ENCODE data around the gene AFAP1.

Gene AFAP1

GRCh38 chr4:7758476-7758875 is 181.2 kb downstream of the AFAP1 start:
- no peak overlapping the region for H2AK5ac ChIP-seq (ENCODE audit: low read length)
- H3K79me1 ChIP-seq (ENCODE audit: low read length): no peaks in the 10 kb centered on the region
- peaks cover 4 to 6% of the 10 kb centered on the region in 2 experiments for H3K4me1 ChIP-seq (ENCODE audit: control insufficient read depth in 1 of 2, insufficient read depth in 2 of 2, low read length in 2 of 2)
- H3K9me3 ChIP-seq (ENCODE audit: insufficient read depth, low read depth, low read length): no peaks in the 10 kb centered on the region
- no peaks in the 10 kb centered on the region for H3K79me2 ChIP-seq (ENCODE audit: control insufficient read depth, insufficient read depth, low read length, poor library complexity)
- peaks cover 29 to 39% of the 10 kb centered on the region in 2 experiments for H3K36me3 ChIP-seq (ENCODE audit: control insufficient read depth in 1 of 2, insufficient read depth in 2 of 2, low read length in 2 of 2)
- no CpG with 5 or more reads among the region's 11 CpGs for WGBS (ENCODE audit: extremely low coverage, insufficient coverage, insufficient read length)
- no peaks in the 10 kb centered on the region for H3K27me3 ChIP-seq (ENCODE audit: insufficient read depth, low read length)
- no peak overlapping the region for H2BK5ac ChIP-seq (ENCODE audit: low read depth, low read length, poor library complexity)
- no peak overlapping the region for H3K27ac ChIP-seq (ENCODE audit: low read depth, low read length)
- H4K91ac ChIP-seq (ENCODE audit: low read depth, low read length): no peak overlapping the region
- H3K4ac ChIP-seq (ENCODE audit: low read depth, low read length): no peak overlapping the region
- H4K8ac ChIP-seq (ENCODE audit: low read depth, low read length): no peak overlapping the region
- no peak overlapping the region for H3K9ac ChIP-seq (ENCODE audit: low read length)
- no peak overlapping the region for H3K18ac ChIP-seq (ENCODE audit: low read length)
- no peak overlapping the region for H3K4me2 ChIP-seq (ENCODE audit: low read length)
- H2BK12ac ChIP-seq (ENCODE audit: low read length): no peak overlapping the region
- no peak overlapping the region for H2AFZ ChIP-seq (ENCODE audit: insufficient read depth, low read length, poor library complexity)
- no peak overlapping the region for H3K14ac ChIP-seq (ENCODE audit: low read length)
- H4K12ac ChIP-seq (ENCODE audit: low read depth, low read length): no peak overlapping the region
- no peak overlapping the region for H3K23ac ChIP-seq (ENCODE audit: low read length)
- no peak overlapping the region for H3K4me3 ChIP-seq (ENCODE audit: low read depth, low read length)
- no peak for DNase-seq
- H2BK120ac ChIP-seq (ENCODE audit: insufficient read depth, low read length, poor library complexity): no peak overlapping the region

GRCh38 chr4:7757501-7758471 is 181.9 kb downstream of the AFAP1 start:
- H3K18ac ChIP-seq (ENCODE audit: low read length): no peak overlapping the region
- no peak for DNase-seq
- no peak overlapping the region for H3K9ac ChIP-seq (ENCODE audit: low read length)
- WGBS (ENCODE audit: extremely low coverage, insufficient coverage, insufficient read length): no CpG with 5 or more reads among the region's 22 CpGs
- no peaks in the 10 kb centered on the region for H3K27me3 ChIP-seq (ENCODE audit: insufficient read depth, low read length)
- H2BK5ac ChIP-seq (ENCODE audit: low read depth, low read length, poor library complexity): no peak overlapping the region
- H4K12ac ChIP-seq (ENCODE audit: low read depth, low read length): no peak overlapping the region
- no peak overlapping the region for H2AFZ ChIP-seq (ENCODE audit: insufficient read depth, low read length, poor library complexity)
- H3K79me1 ChIP-seq (ENCODE audit: low read length): no peaks in the 10 kb centered on the region
- no peak overlapping the region for H3K14ac ChIP-seq (ENCODE audit: low read length)
- H3K79me2 ChIP-seq (ENCODE audit: control insufficient read depth, insufficient read depth, low read length, poor library complexity): no peaks in the 10 kb centered on the region
- H3K4ac ChIP-seq (ENCODE audit: low read depth, low read length): no peak overlapping the region
- H3K36me3 ChIP-seq (ENCODE audit: control insufficient read depth in 1 of 2, insufficient read depth in 2 of 2, low read length in 2 of 2): peaks cover 24 to 35% of the 10 kb centered on the region in 2 experiments
- no peak overlapping the region for H3K27ac ChIP-seq (ENCODE audit: low read depth, low read length)
- no peak overlapping the region for H4K8ac ChIP-seq (ENCODE audit: low read depth, low read length)
- H2BK12ac ChIP-seq (ENCODE audit: low read length): no peak overlapping the region
- peaks cover 0 to 3% of the 10 kb centered on the region in 2 experiments for H3K4me1 ChIP-seq (ENCODE audit: control insufficient read depth in 1 of 2, insufficient read depth in 2 of 2, low read length in 2 of 2)
- H3K4me3 ChIP-seq (ENCODE audit: low read depth, low read length): no peak overlapping the region
- H2BK120ac ChIP-seq (ENCODE audit: insufficient read depth, low read length, poor library complexity): no peak overlapping the region
- no peak overlapping the region for H3K23ac ChIP-seq (ENCODE audit: low read length)
- no peak overlapping the region for H4K91ac ChIP-seq (ENCODE audit: low read depth, low read length)
- no peak overlapping the region for H3K4me2 ChIP-seq (ENCODE audit: low read length)
- no peak overlapping the region for H2AK5ac ChIP-seq (ENCODE audit: low read length)
- H3K9me3 ChIP-seq (ENCODE audit: insufficient read depth, low read depth, low read length): no peaks in the 10 kb centered on the region

GRCh38 chr4:7756561-7757355 is 182.9 kb downstream of the AFAP1 start:
- Histone ChIP-seq H2BK120ac (ENCODE audit: insufficient read depth, low read length, poor library complexity) (no peak overlapping the region), H3K79me2 (ENCODE audit: control insufficient read depth, insufficient read depth, low read length, poor library complexity) (no peaks in the 10 kb centered on the region), H3K27ac (ENCODE audit: low read depth, low read length) (no peak overlapping the region), H2BK12ac (ENCODE audit: low read length) (no peak overlapping the region), H2AFZ (ENCODE audit: insufficient read depth, low read length, poor library complexity) (no peak overlapping the region), H3K4me2 (ENCODE audit: low read length) (no peak overlapping the region), H2BK5ac (ENCODE audit: low read depth, low read length, poor library complexity) (no peak overlapping the region), H3K79me1 (ENCODE audit: low read length) (no peaks in the 10 kb centered on the region), H3K27me3 (ENCODE audit: insufficient read depth, low read length) (no peaks in the 10 kb centered on the region), H4K8ac (ENCODE audit: low read depth, low read length) (no peak overlapping the region), H3K9me3 (ENCODE audit: insufficient read depth, low read depth, low read length) (no peaks in the 10 kb centered on the region), H3K36me3 (ENCODE audit: control insufficient read depth in 1 of 2, insufficient read depth in 2 of 2, low read length in 2 of 2) (peaks cover 24 to 31% of the 10 kb centered on the region in 2 experiments), H2AK5ac (ENCODE audit: low read length) (no peak overlapping the region), H4K12ac (ENCODE audit: low read depth, low read length) (no peak overlapping the region), H3K4ac (ENCODE audit: low read depth, low read length) (no peak overlapping the region), H3K23ac (ENCODE audit: low read length) (no peak overlapping the region), H3K4me1 (ENCODE audit: control insufficient read depth in 1 of 2, insufficient read depth in 2 of 2, low read length in 2 of 2) (no peaks in the 10 kb centered on the region), H3K18ac (ENCODE audit: low read length) (no peak overlapping the region), H3K4me3 (ENCODE audit: low read depth, low read length) (no peak overlapping the region), H3K14ac (ENCODE audit: low read length) (no peak overlapping the region), H3K9ac (ENCODE audit: low read length) (no peak overlapping the region), H4K91ac (ENCODE audit: low read depth, low read length) (no peak overlapping the region)
- WGBS (ENCODE audit: extremely low coverage, insufficient coverage, insufficient read length): no CpG with 5 or more reads among the region's 32 CpGs
- DNase-seq: no peak

GRCh38 chr4:7756071-7756470 is 183.6 kb downstream of the AFAP1 start:
- Histone ChIP-seq H3K27ac (ENCODE audit: low read depth, low read length) (no peak overlapping the region), H3K4me3 (ENCODE audit: low read depth, low read length) (no peak overlapping the region), H3K9ac (ENCODE audit: low read length) (no peak overlapping the region), H3K23ac (ENCODE audit: low read length) (no peak overlapping the region), H2BK5ac (ENCODE audit: low read depth, low read length, poor library complexity) (no peak overlapping the region), H2AK5ac (ENCODE audit: low read length) (no peak overlapping the region), H3K4ac (ENCODE audit: low read depth, low read length) (no peak overlapping the region), H3K14ac (ENCODE audit: low read length) (no peak overlapping the region), H2AFZ (ENCODE audit: insufficient read depth, low read length, poor library complexity) (no peak overlapping the region), H3K36me3 (ENCODE audit: control insufficient read depth in 1 of 2, insufficient read depth in 2 of 2, low read length in 2 of 2) (peaks cover 17 to 25% of the 10 kb centered on the region in 2 experiments), H3K4me1 (ENCODE audit: control insufficient read depth in 1 of 2, insufficient read depth in 2 of 2, low read length in 2 of 2) (no peaks in the 10 kb centered on the region), H3K79me1 (ENCODE audit: low read length) (no peaks in the 10 kb centered on the region), H3K9me3 (ENCODE audit: insufficient read depth, low read depth, low read length) (no peaks in the 10 kb centered on the region), H3K27me3 (ENCODE audit: insufficient read depth, low read length) (no peaks in the 10 kb centered on the region), H4K8ac (ENCODE audit: low read depth, low read length) (no peak overlapping the region), H4K91ac (ENCODE audit: low read depth, low read length) (no peak overlapping the region), H2BK12ac (ENCODE audit: low read length) (no peak overlapping the region), H3K18ac (ENCODE audit: low read length) (no peak overlapping the region), H4K12ac (ENCODE audit: low read depth, low read length) (no peak overlapping the region), H2BK120ac (ENCODE audit: insufficient read depth, low read length, poor library complexity) (no peak overlapping the region), H3K4me2 (ENCODE audit: low read length) (no peak overlapping the region), H3K79me2 (ENCODE audit: control insufficient read depth, insufficient read depth, low read length, poor library complexity) (no peaks in the 10 kb centered on the region)
- DNase-seq: no peak
- no CpG with 5 or more reads among the region's 14 CpGs for WGBS (ENCODE audit: extremely low coverage, insufficient coverage, insufficient read length)
